H1 (cell line): Measurements from ENCODE around the gene MAGI2. TPM values are rescaled to one million over a fixed set of nuclear protein-coding genes. Genes with fewer than 3 reads are reported as not detected.

ENCODE experiments used
- CTCF ChIA-PET: fragments of 300-600 bp; sonication (Branson Sonifier 250); formaldehyde crosslinking; loops from one replicate; lab custom pipeline; 2021; ENCODE audit not compliant: partially characterized antibody; lab: Charles Lee
- POLR2A ChIA-PET: fragments of 300-600 bp; sonication (Branson Sonifier 250); formaldehyde crosslinking; loops from one replicate; lab custom pipeline; 2021; ENCODE audit warnings: inconsistent platforms; ENCODE audit not compliant: partially characterized antibody; lab: Charles Lee
- DNase-seq, 2 experiments: peaks; one replicate each; pipeline versions ENCODE4 v3.0.0 to v3.0.0-alpha.2; 2010 to 2022; ENCODE audit warnings: low spot score in 2 of 2, low read depth in 1 of 2, mixed read lengths in 1 of 2
- FAIRE-seq: peaks from 2 replicates; lab custom pipeline; 2011; peaks lifted over from hg19 to GRCh38; lab: Jason Lieb, UNC
- H2AFZ ChIP-seq: 2 replicates; pipeline ENCODE4 v1.8.1; 2012; ENCODE audit warnings: low read length, inconsistent platforms
- H2AK5ac ChIP-seq: 2 replicates; pipeline ENCODE4 v1.6.1; 2013; ENCODE audit warnings: low read depth, low read length
- H2BK120ac ChIP-seq: replicated peaks from 2 replicates; pipeline ENCODE3; 2013; ENCODE audit warnings: low read depth, low read length, inconsistent platforms
- H2BK12ac ChIP-seq: 2 replicates; pipeline ENCODE4 v1.6.1; 2013; ENCODE audit warnings: low read depth, low read length
- H2BK15ac ChIP-seq: 2 replicates; pipeline ENCODE4 v1.6.1; 2013; ENCODE audit warnings: low read length
- H2BK20ac ChIP-seq: 2 replicates; pipeline ENCODE4 v1.6.1; 2013; ENCODE audit warnings: low read length
- H2BK5ac ChIP-seq: 2 replicates; pipeline ENCODE4 v1.6.1; 2013; ENCODE audit warnings: low read depth, low read length
- H3K14ac ChIP-seq: 2 replicates; pipeline ENCODE4 v1.6.1; 2013; ENCODE audit warnings: inconsistent platforms; ENCODE audit not compliant: insufficient read length
- H3K18ac ChIP-seq: 2 replicates; pipeline ENCODE4 v1.6.1; 2013; ENCODE audit warnings: low read length; ENCODE audit errors: extremely low read depth
- H3K23ac ChIP-seq: 2 replicates; pipeline ENCODE4 v1.6.1; 2013; ENCODE audit warnings: inconsistent platforms; ENCODE audit not compliant: insufficient read length
- H3K23me2 ChIP-seq: 2 replicates; pipeline ENCODE4 v1.6.1; 2013; ENCODE audit warnings: low read depth, low read length
- H3K27ac ChIP-seq: 2 replicates; pipeline ENCODE4 v1.6.1; 2011; ENCODE audit warnings: low read depth, low read length, inconsistent platforms
- H3K27me3 ChIP-seq, 4 experiments: replicated peaks in 1 of 4; 1 replicate in 1 of 4; 2 replicates in 3 of 4; pipeline versions ENCODE4 v1.6.1 to v1.8.1; 2011 to 2013; ENCODE audit warnings: low read length in 3 of 4, mild to moderate bottlenecking in 3 of 4, inconsistent platforms in 2 of 4, mixed read lengths in 2 of 4, moderate library complexity in 1 of 4; ENCODE audit not compliant: control insufficient read depth in 3 of 4, insufficient read depth in 3 of 4; ENCODE audit errors: extremely low read depth in 1 of 4
- H3K36me3 ChIP-seq, 4 experiments: 2 replicates each; pipeline versions ENCODE4 v1.6.1 to v1.8.1; 2011 to 2013; ENCODE audit warnings: mild to moderate bottlenecking in 4 of 4, low read length in 3 of 4, moderate library complexity in 2 of 4, control low read depth in 1 of 4, inconsistent platforms in 1 of 4; ENCODE audit not compliant: insufficient read depth in 4 of 4, control insufficient read depth in 2 of 4
- H3K4ac ChIP-seq: replicated peaks from 2 replicates; pipeline ENCODE3; 2013; ENCODE audit warnings: low read length, low read depth, mixed read lengths, inconsistent platforms; ENCODE audit not compliant: insufficient read length
- H3K4me1 ChIP-seq, 4 experiments: replicated peaks in 1 of 4; 1 replicate in 1 of 4; 2 replicates in 3 of 4; pipeline versions ENCODE4 v1.6.1 to v1.8.1; 2011 to 2013; ENCODE audit warnings: low read length in 3 of 4, inconsistent platforms in 2 of 4, mixed read lengths in 1 of 4; ENCODE audit not compliant: insufficient read depth in 4 of 4, control insufficient read depth in 3 of 4
- H3K4me2 ChIP-seq, 2 experiments: 2 replicates each; pipeline versions ENCODE4 v1.6.1 to v1.8.1; 2011 to 2013; ENCODE audit warnings: low read depth in 2 of 2, low read length in 2 of 2, control low read depth in 1 of 2, inconsistent platforms in 1 of 2, mild to moderate bottlenecking in 1 of 2; ENCODE audit not compliant: insufficient read depth in 1 of 2
- H3K4me3 ChIP-seq, 4 experiments: fragments of 200-600, 300-600 bp in 1 of 4; sonication (generic), shearing (Covaris generic), sonication (Bioruptor Twin) in 1 of 4; 2 replicates each; pipeline versions ENCODE4 v1.5.1 to v1.8.1; 2011 to 2016; ENCODE audit warnings: low read length in 4 of 4, low read depth in 3 of 4, control low read depth in 2 of 4, inconsistent platforms in 2 of 4, mild to moderate bottlenecking in 2 of 4, mixed read lengths in 1 of 4, moderate library complexity in 1 of 4; ENCODE audit not compliant: insufficient read depth in 2 of 4; ENCODE audit errors: extremely low read depth in 1 of 4
- H3K56ac ChIP-seq: replicated peaks from 2 replicates; pipeline ENCODE3; 2013; ENCODE audit warnings: low read depth, mild to moderate bottlenecking, mixed read lengths, low read length, inconsistent platforms; ENCODE audit not compliant: insufficient read length
- H3K79me1 ChIP-seq: 2 replicates; pipeline ENCODE4 v1.6.1; 2013; ENCODE audit warnings: low read depth, low read length, control low read depth
- H3K79me2 ChIP-seq, 2 experiments: 2 replicates each; pipeline versions ENCODE4 v1.6.1 to v1.8.1; 2012 to 2013; ENCODE audit warnings: low read length in 2 of 2, mild to moderate bottlenecking in 2 of 2, inconsistent platforms in 1 of 2; ENCODE audit not compliant: insufficient read depth in 2 of 2, control insufficient read depth in 1 of 2
- H3K9ac ChIP-seq, 4 experiments: replicated peaks in 1 of 4; 1 replicate in 1 of 4; 2 replicates in 3 of 4; pipeline versions ENCODE4 v1.6.1 to v1.8.1; 2011 to 2013; ENCODE audit warnings: low read depth in 3 of 4, low read length in 3 of 4, control low read depth in 2 of 4, mild to moderate bottlenecking in 2 of 4, moderate library complexity in 2 of 4, inconsistent platforms in 1 of 4; ENCODE audit errors: extremely low read depth in 1 of 4
- H3K9me3 ChIP-seq, 2 experiments: 2 replicates each; pipeline versions ENCODE4 v1.6.1 to v1.8.1; 2012 to 2013; ENCODE audit warnings: mild to moderate bottlenecking in 2 of 2, moderate library complexity in 2 of 2, control low read depth in 1 of 2, inconsistent platforms in 1 of 2, low read depth in 1 of 2, low read length in 1 of 2, mixed read lengths in 1 of 2; ENCODE audit not compliant: insufficient read depth in 2 of 2
- H4K20me1 ChIP-seq, 2 experiments: replicated peaks in 1 of 2; 2 replicates each; pipeline versions ENCODE3 to v1.8.1; 2011 to 2013; ENCODE audit warnings: inconsistent platforms in 2 of 2, low read length in 2 of 2, mild to moderate bottlenecking in 1 of 2; ENCODE audit not compliant: insufficient read depth in 2 of 2, control insufficient read depth in 1 of 2
- H4K5ac ChIP-seq: 2 replicates; pipeline ENCODE4 v1.6.1; 2013; ENCODE audit warnings: low read length, low read depth, mixed read lengths, inconsistent platforms; ENCODE audit not compliant: insufficient read length
- H4K8ac ChIP-seq: 2 replicates; pipeline ENCODE4 v1.8.0; 2013; ENCODE audit warnings: mild to moderate bottlenecking, moderate library complexity, low read length, inconsistent platforms; ENCODE audit not compliant: insufficient read depth; ENCODE audit errors: extremely low read depth
- H4K91ac ChIP-seq: replicated peaks from 2 replicates; pipeline ENCODE3; 2013; ENCODE audit warnings: low read length, mixed read lengths, inconsistent platforms; ENCODE audit not compliant: insufficient read length
- FOSL1 ChIP-seq: IDR thresholded peaks from 2 replicates; pipeline ENCODE4 v1.6.1; 2011; ENCODE audit warnings: mild to moderate bottlenecking, low read depth, low read length, moderate library complexity; ENCODE audit not compliant: insufficient read depth
- MAFK ChIP-seq: IDR thresholded peaks from 2 replicates; pipeline ENCODE4 v1.6.1; 2012; ENCODE audit warnings: low read depth, mild to moderate bottlenecking, improper control_type of control experiment, low read length
- RFX5 ChIP-seq: IDR thresholded peaks from 2 replicates; pipeline ENCODE4 v1.6.1; 2011; ENCODE audit warnings: low read depth, low read length, improper control_type of control experiment, borderline replicate concordance
- SIX5 ChIP-seq: IDR thresholded peaks from 2 replicates; pipeline ENCODE4 v1.6.1; 2011; ENCODE audit warnings: mild to moderate bottlenecking, low read depth, low read length
- ZNF274 ChIP-seq: IDR thresholded peaks from 2 replicates; pipeline ENCODE4 v1.7.0; 2012; ENCODE audit warnings: low read length, borderline replicate concordance; ENCODE audit errors: extremely low read depth
- WGBS, 2 experiments: shearing (Covaris generic) in 1 of 2; methylation state at CpG; one replicate each; pipeline versions ENCODE4 v1.1.6 to v1.1.7; 2013 to 2015; ENCODE audit warnings: low lambda C conversion rate in 2 of 2, mixed read lengths in 2 of 2, inconsistent platforms in 1 of 2, low coverage in 1 of 2, missing lambda C conversion rate in 1 of 2; ENCODE audit not compliant: insufficient replicate concordance in 2 of 2, insufficient coverage in 1 of 2, insufficient read length in 1 of 2; ENCODE audit errors: extremely low coverage in 1 of 2, missing lambda C conversion rate in 1 of 2; 5-methylcytosine and 5-hydroxymethylcytosine counted together
- polyA plus RNA-seq, 7 experiments: library from polyadenylated mRNA; depleted of rRNA in 3 of 7; stranded (reverse) in 5 of 7; unstranded in 2 of 7; fragments of >200 nt in 5 of 7; fragments of 200-250 nt in 2 of 7; gene quantifications; 1 replicate in 5 of 7; 2 replicates in 1 of 7; 4 replicates in 1 of 7; pipeline versions ENCODE4 v1.2.1 to v1.2.3, GENCODE V29; 2011 to 2013; ENCODE audit warnings: missing spikeins in 2 of 7, mixed read lengths in 2 of 7
- total RNA-seq: library from RNA; stranded (reverse); fragmentation: NEBNext Ultra II Directional; extraction: Animal tissue kit (Norgen Biotek cat#: 25700); gene quantifications from 2 replicates; pipeline ENCODE4 v1.2.1, GENCODE V29; 2021

The MAGI2 gene
- total and polyA plus RNA-seq, 2 of the 8 experiments (the other 6 are each of a cell fraction or from before 2014, with no cell fraction given), result 6.0 to 27.3 TPM

DNA sequence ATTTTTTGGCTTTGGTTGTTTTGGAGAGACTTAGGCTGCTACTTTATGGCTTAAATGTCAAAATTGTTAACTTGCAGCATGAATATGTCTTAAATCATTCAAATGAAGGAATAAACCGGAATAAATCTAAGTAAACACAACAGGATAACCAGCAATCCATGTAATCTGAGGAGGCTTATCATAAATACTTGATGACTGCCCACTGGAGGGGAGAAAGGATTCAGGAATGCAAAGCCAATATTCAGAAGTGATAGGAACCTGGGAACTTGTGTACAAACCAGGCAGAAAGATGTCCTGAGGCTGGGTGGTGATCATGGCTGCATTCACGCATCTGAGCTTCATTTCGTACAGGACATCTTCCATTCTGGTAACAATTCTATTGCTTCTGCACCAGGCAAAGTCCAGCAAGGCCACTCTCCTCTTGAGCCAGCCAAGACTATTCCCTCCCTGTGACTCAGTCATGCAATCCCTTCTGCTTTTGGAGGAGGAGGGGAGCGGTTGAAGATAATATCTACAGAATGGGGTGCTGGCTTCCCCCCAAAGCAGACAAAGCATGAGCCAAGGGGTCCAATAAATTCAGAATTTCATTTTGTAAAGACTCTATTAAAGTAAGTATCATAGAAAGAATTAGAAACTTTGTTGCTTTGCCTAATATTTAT is 1280.4 kb downstream of the MAGI2 start:
- Histone ChIP-seq H3K4me2 (no peak overlapping the region), H3K79me1 (no peaks in the 10 kb centered on the region), H2AFZ (no peak overlapping the region), H3K23ac (no peak overlapping the region), H3K4me3 (no peak overlapping the region), H3K27ac (no peak overlapping the region), H4K8ac (no peak overlapping the region), H3K79me2 (no peaks in the 10 kb centered on the region), H2BK20ac (no peak overlapping the region), H3K36me3 (no peaks in the 10 kb centered on the region), H2BK5ac (no peak overlapping the region), H2AK5ac (no peak overlapping the region)
- CTCF ChIA-PET, result interaction anchor here (0.6 kb wide), 1 partner anchor 184 kb away, joined by 3 read pairs; no protein-coding TSS in a partner anchor
- WGBS, 2 experiments, result 71% methylated on average over 4 of the region's 4 CpGs; no CpG with 5 or more reads in 1 of the 2 experiments
- no peak for FAIRE-seq
- POLR2A ChIA-PET, result no interaction called here
- DNase-seq, result no peak
- TF ChIP-seq FOSL1 (no peak), MAFK (no peak), RFX5 (no peak), SIX5 (no peak), ZNF274 (no peak)
- TF ChIP-seq, all 59 proteins: peak for 0
- Histone ChIP-seq H3K27me3 (no peaks in the 10 kb centered on the region), H3K18ac (no peak overlapping the region), H2BK120ac (no peak overlapping the region), H2BK12ac (no peak overlapping the region), H3K4me1 (peaks cover 5 to 25% (median 13%) of the 10 kb centered on the region in 4 experiments; a peak in 6 of 7 replicates), H2BK15ac (no peak overlapping the region), H3K9ac (no peak overlapping the region), H3K9me3 (no peaks in the 10 kb centered on the region), H4K91ac (no peak overlapping the region), H3K56ac (no peak overlapping the region), H4K20me1 (no peaks in the 10 kb centered on the region), H3K23me2 (no peaks in the 10 kb centered on the region), H4K5ac (no peak overlapping the region), H3K14ac (no peak overlapping the region), H3K4ac (no peak overlapping the region)
